Nephron progenitor cell (in vitro differentiated cells): ENCODE data around the gene FSIP2.

ENCODE experiments used
- DNase-seq: peaks from one replicate; pipeline ENCODE4 v3.0.0; 2021
- H3K27ac Mint-ChIP-seq: 2 replicates; pipeline ENCODE4 v1.8.0; 2021; ENCODE audit warnings: mild to moderate bottlenecking, moderate library complexity, mixed read lengths
- H3K27me3 Mint-ChIP-seq: 2 replicates; pipeline ENCODE4 v1.8.0; 2021; ENCODE audit warnings: mild to moderate bottlenecking, low read depth, mixed read lengths; ENCODE audit not compliant: poor library complexity
- H3K36me3 Mint-ChIP-seq: 2 replicates; pipeline ENCODE4 v1.8.0; 2021; ENCODE audit warnings: low read depth, mixed read lengths
- H3K4me1 Mint-ChIP-seq: 2 replicates; pipeline ENCODE4 v1.8.0; 2021; ENCODE audit warnings: mixed read lengths
- H3K4me3 Mint-ChIP-seq: 2 replicates; pipeline ENCODE4 v1.8.0; 2021; ENCODE audit warnings: mild to moderate bottlenecking, moderate library complexity, mixed read lengths
- H3K9me3 Mint-ChIP-seq: 2 replicates; pipeline ENCODE4 v1.8.0; 2021; ENCODE audit warnings: mild to moderate bottlenecking, moderate library complexity, mixed read lengths
- TF ChIP-seq, protein P1 (sequence below): fragments of 200-600 bp; sonication (generic); IDR thresholded peaks from 2 replicates; pipeline ENCODE4 v1.5.0; 2021; ENCODE audit warnings: antibody characterized with exemption

Gene FSIP2

DNA sequence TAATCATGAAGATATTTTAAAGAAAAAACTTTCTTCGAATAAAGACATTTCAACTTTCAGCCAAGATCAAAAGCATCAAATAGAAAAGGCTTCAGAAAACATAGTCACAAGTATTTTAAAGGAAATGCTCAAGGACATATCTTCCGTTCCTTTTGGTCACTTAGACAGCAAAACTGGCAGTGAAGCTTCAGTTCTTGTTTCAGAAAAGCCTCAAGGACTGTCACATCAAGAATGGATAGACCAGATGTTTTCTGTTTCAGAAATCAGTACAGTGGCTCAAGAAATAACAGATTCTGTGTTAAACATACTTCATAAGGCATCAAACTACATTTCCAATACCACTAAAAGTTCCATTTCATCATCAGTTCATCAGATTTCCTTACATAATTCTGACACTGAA, 51.8 kb downstream of the FSIP2 start:
- no peaks in the 10 kb centered on the region for H3K27me3 Mint-ChIP-seq
- TF ChIP-seq, protein P1, sequence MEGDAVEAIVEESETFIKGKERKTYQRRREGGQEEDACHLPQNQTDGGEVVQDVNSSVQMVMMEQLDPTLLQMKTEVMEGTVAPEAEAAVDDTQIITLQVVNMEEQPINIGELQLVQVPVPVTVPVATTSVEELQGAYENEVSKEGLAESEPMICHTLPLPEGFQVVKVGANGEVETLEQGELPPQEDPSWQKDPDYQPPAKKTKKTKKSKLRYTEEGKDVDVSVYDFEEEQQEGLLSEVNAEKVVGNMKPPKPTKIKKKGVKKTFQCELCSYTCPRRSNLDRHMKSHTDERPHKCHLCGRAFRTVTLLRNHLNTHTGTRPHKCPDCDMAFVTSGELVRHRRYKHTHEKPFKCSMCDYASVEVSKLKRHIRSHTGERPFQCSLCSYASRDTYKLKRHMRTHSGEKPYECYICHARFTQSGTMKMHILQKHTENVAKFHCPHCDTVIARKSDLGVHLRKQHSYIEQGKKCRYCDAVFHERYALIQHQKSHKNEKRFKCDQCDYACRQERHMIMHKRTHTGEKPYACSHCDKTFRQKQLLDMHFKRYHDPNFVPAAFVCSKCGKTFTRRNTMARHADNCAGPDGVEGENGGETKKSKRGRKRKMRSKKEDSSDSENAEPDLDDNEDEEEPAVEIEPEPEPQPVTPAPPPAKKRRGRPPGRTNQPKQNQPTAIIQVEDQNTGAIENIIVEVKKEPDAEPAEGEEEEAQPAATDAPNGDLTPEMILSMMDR: no peak
- no peak for DNase-seq
- no peaks in the 10 kb centered on the region for H3K36me3 Mint-ChIP-seq
- H3K4me1 Mint-ChIP-seq: no peaks in the 10 kb centered on the region
- H3K4me3 Mint-ChIP-seq: no peak overlapping the region
- no peaks in the 10 kb centered on the region for H3K9me3 Mint-ChIP-seq
- no peak overlapping the region for H3K27ac Mint-ChIP-seq

DNA sequence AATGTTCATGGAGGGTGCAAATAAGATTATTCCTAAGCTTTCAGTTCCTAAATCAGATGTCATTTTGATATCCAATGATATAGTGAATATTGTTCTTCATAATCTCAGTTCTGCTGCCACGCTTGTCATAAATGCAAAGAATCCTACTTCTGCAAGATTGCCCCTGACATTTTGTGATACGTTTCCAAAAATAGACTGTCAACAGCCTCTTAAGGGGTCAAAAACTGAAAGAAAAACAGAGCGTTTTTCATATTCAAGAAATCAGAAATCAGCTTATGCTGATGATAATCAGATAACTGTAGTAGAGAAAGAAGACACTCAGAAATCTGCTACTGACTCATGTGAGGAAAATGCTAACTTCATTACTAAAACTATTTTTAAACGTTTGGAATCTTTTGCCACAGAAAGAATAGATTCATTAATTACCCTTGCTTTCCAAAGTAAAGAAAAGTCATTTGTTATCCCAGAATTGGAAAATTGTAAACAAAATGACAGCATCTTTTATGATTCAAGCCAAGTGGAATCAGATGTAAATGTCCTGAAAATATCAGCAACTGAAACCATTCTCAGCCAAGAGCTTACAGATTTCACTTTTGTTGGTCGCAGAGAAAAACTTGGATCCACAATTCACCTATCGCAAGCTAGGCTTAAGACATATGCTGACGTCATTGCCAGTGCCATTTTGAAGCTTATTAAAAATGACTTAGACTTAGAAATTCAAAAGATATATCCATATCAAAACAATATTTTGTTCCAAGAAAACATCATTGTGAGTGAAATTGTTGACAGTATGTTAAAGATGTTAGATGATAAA, 55.1 kb downstream of the FSIP2 start:
- H3K4me3 Mint-ChIP-seq: no peak overlapping the region
- H3K9me3 Mint-ChIP-seq: no peaks in the 10 kb centered on the region

DNA sequence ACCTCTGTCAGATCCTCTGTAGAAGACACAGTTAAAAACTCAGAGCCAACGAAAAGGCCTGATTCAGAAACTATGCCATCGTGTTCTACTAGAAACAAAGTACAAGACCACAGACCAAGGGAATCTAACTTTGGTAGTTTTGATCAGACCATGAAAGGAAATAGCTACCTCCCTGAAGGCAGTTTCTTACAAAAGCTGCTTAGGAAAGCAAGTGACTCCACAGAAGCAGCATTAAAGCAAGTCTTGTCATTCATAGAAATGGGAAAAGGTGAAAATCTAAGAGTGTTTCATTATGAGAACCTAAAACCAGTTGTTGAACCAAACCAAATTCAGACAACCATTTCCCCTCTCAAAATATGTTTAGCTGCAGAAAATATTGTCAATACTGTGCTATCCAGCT, 58.2 kb downstream of the FSIP2 start:
- H3K4me3 Mint-ChIP-seq: no peak overlapping the region
- no peak for DNase-seq
- H3K27ac Mint-ChIP-seq: no peak overlapping the region
- H3K9me3 Mint-ChIP-seq: no peaks in the 10 kb centered on the region
- TF ChIP-seq, protein P1: no peak
- H3K36me3 Mint-ChIP-seq: no peaks in the 10 kb centered on the region
- no peaks in the 10 kb centered on the region for H3K4me1 Mint-ChIP-seq
- no peaks in the 10 kb centered on the region for H3K27me3 Mint-ChIP-seq

More for the DNA sequence above, 55.1 kb downstream of the FSIP2 start:
- no peak overlapping the region for H3K27ac Mint-ChIP-seq
- H3K27me3 Mint-ChIP-seq: no peaks in the 10 kb centered on the region
- H3K36me3 Mint-ChIP-seq: no peaks in the 10 kb centered on the region
- no peak for DNase-seq
- H3K4me1 Mint-ChIP-seq: no peaks in the 10 kb centered on the region
- TF ChIP-seq, protein P1: no peak

DNA sequence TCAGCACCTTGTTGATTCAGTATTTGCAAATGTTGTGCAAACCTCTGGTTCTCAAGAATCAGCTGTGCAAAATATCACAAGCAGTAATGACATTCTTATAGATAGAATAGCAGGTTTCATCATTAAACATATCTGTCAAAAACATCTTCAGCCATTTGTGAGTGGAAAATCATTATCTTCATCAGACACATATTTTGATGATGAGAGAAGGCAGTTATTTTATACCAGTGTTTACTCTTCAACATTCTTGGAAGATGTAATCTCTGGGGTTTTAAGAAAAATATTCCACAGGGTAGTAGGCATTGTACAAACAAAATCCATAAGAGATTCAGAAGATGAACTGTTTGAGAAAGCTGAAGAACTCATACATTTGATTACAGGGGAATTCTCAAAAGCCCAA, 64.3 kb downstream of the FSIP2 start:
- peaks cover 4% of the 10 kb centered on the region for H3K36me3 Mint-ChIP-seq
- no peak overlapping the region for H3K27ac Mint-ChIP-seq
- H3K4me3 Mint-ChIP-seq: no peak overlapping the region
- H3K4me1 Mint-ChIP-seq: no peaks in the 10 kb centered on the region
- no peak for DNase-seq
- peaks cover 18% of the 10 kb centered on the region for H3K9me3 Mint-ChIP-seq
- no peaks in the 10 kb centered on the region for H3K27me3 Mint-ChIP-seq
- TF ChIP-seq, protein P1: no peak

DNA sequence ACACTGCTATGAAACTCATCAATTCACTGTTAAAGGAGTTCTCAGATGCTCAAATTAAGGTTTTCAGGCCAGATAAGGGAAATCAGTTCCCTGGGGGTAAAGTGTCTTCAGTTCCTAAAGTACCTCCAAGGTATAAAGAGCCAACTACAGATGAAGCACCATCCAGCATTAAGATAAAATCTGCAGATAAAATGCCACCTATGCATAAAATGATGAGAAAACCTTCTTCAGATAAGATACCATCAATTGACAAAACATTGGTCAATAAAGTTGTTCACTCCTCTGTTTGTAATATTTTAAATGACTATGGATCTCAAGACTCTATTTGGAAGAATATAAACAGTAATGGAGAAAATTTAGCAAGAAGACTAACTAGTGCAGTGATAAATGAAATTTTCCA, 68.2 kb downstream of the FSIP2 start:
- Mint-ChIP-seq H3K36me3 (peaks cover 9% of the 10 kb centered on the region), H3K27ac (no peak overlapping the region), H3K9me3 (peaks cover 30% of the 10 kb centered on the region), H3K4me3 (no peak overlapping the region), H3K4me1 (no peaks in the 10 kb centered on the region), H3K27me3 (no peaks in the 10 kb centered on the region)
- DNase-seq: no peak
- TF ChIP-seq, protein P1: no peak

DNA sequence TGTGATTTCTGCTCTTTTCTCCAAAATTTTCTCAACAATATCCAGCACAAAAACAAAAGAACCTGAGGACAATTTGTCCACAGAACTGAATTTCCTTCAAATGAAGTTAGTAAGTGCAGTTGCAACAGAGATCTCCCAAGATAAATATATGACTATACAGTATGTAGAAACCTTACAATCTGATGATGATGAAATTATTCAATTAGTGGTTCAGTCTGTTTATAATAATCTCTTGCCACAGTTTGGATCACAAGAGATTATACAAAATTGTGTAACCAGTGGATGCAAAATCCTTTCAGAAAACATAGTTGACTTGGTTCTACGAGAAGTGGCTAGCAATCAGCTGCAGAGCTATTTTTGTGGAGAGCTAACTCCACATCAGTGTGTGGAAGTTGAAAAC, 68.7 kb downstream of the FSIP2 start:
- peaks cover 9% of the 10 kb centered on the region for H3K36me3 Mint-ChIP-seq
- H3K27me3 Mint-ChIP-seq: no peaks in the 10 kb centered on the region
- TF ChIP-seq, protein P1: no peak
- H3K4me3 Mint-ChIP-seq: no peak overlapping the region
- DNase-seq: no peak
- peaks cover 30% of the 10 kb centered on the region for H3K9me3 Mint-ChIP-seq
- no peak overlapping the region for H3K27ac Mint-ChIP-seq
- no peaks in the 10 kb centered on the region for H3K4me1 Mint-ChIP-seq
